Effector memory CD8-positive, alpha-beta T cell (primary cell): ENCODE measurements around the gene OGDH.

Experiments used
- ATAC-seq: fragments of 150-1000 bp; cut with Tn5 transposase; replicated peaks from 2 replicates; pipeline ENCODE4 v1.10.0; 2021; ENCODE audit warnings: mild to moderate bottlenecking, moderate library complexity
- DNase-seq, 3 experiments: peaks; one replicate each; pipeline ENCODE4 v3.0.0; 2021
- H3K27ac Mint-ChIP-seq, 2 donors: one replicate each; pipeline ENCODE4 v1.8.0; 2022; ENCODE audit warnings: mild to moderate bottlenecking in 2 of 2, mixed read lengths in 2 of 2, moderate library complexity in 2 of 2
- H3K27me3 Mint-ChIP-seq, 2 donors: one replicate each; pipeline ENCODE4 v1.8.0; 2022; ENCODE audit warnings: mixed read lengths in 2 of 2
- H3K36me3 Mint-ChIP-seq: one replicate; pipeline ENCODE4 v1.8.0; 2022; ENCODE audit warnings: mild to moderate bottlenecking, moderate library complexity, mixed read lengths; ENCODE audit not compliant: insufficient read depth
- H3K4me1 Mint-ChIP-seq, 2 donors: one replicate each; pipeline ENCODE4 v1.8.0; 2022; ENCODE audit warnings: low read depth in 2 of 2, mixed read lengths in 2 of 2
- H3K4me3 Mint-ChIP-seq, 2 donors: one replicate each; pipeline ENCODE4 v1.8.0; 2022; ENCODE audit warnings: mild to moderate bottlenecking in 2 of 2, mixed read lengths in 2 of 2, moderate library complexity in 2 of 2
- H3K9me3 Mint-ChIP-seq, 2 donors: one replicate each; pipeline ENCODE4 v1.8.0; 2022; ENCODE audit warnings: mixed read lengths in 2 of 2

OGDH gene

DNA sequence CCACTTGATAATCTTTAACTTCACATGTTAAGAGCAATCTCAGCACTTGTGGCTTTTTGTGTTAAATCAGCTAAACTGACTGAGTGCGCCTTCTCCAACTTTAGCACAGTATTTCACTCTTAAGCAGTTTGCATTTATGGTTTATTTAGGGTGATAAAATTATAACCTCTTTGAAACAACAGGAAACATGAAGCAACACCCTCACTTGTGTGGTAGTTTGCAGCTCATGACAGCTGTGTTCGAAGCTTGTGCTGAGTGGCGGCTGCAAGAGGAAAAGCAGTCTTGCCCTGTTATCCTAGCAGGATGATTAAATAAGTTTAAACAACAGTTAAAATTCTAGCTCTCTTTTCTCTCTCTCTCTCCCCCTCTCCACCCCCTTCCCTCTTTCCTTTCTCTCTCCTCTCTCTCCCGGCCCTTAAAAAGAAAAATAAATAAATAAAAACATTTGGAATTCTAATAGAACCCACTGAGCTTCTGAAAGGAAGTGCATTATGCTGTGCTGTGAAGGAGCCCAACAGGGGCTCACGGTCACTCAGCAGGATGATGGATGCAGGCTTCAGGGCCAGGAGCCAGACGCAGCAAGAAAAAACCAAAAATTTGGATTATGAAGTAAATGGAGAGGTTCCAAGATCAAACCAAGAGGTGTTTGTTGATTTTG is 25.2 kb downstream of the OGDH start:
- DNase-seq (peak; percentile 53 to 61 (median 57)), ATAC-seq (peak; percentile 56)
- H3K9me3 Mint-ChIP-seq: no peaks in the 10 kb centered on the region
- H3K4me3 Mint-ChIP-seq: peak overlapping the region; percentile 74 to 75
- H3K27me3 Mint-ChIP-seq: no peaks in the 10 kb centered on the region
- peaks cover 70 to 72% of the 10 kb centered on the region in 2 donors for H3K4me1 Mint-ChIP-seq
- peak overlapping the region; percentile 95 to 99 for H3K27ac Mint-ChIP-seq
- peaks cover 71% of the 10 kb centered on the region for H3K36me3 Mint-ChIP-seq

- Mint-ChIP-seq H3K27me3 (no peaks in the 10 kb centered on the region), H3K36me3 (peaks cover 68% of the 10 kb centered on the region), H3K4me1 (peaks cover 70 to 76% of the 10 kb centered on the region in 2 donors), H3K9me3 (no peaks in the 10 kb centered on the region), H3K4me3 (peak overlapping the region; percentile 74 to 75), H3K27ac (peak overlapping the region; percentile 95 to 99)
- no peak for DNase-seq
- ATAC-seq: no peak
These were observed 25.8 kb downstream of the OGDH start for GRCh38 chr7:44632196-44632595.

DNA sequence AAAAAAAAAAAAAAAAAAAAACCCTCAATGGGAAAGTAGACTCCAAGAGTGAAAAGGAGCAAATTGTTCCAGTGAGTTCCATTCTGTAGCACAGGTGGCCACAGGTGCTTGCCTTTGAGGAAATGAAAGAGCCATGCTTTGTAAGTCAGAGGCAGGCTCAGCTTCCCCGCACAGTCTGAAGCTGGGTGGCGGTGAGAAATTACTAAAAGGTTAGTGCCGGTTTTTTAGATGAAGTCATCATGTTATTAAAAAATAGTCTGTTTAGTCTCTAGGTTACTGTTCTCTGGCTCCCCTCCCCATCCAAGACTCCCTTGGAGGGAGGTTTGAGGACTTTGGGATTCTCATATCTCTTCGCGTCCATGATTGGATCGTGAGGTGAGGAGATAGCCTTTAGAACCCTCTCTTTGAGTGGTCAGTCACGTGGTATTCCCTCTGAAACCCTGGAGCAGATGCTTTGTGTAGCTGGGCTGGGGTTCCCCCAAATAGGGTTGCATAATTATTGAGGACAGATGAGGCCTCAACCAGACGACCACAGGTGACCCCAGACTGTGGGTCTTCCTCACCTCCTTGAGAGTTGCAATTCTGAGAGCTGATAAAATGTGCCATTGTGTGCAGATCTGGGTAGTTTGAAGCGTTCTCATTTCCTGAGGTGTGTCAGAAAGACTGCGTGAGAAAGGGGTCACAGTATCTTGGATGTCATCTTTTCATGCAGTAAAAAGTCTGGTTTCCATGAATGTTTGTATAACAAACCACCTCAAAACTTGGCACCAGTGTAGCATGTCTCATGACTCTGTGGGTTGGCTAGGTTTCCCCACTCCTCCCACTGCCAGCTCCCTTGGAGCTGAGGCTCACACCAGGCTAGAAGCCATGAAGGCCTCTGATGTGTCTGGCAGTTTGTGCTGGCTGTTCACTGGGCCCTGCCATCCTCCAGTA is 27.1 kb downstream of the OGDH start:
- ATAC-seq (peak; percentile 62), DNase-seq (peak; percentile 42 to 68 (median 63))
- Mint-ChIP-seq H3K4me3 (peak overlapping the region; percentile 65 to 74), H3K36me3 (peaks cover 74% of the 10 kb centered on the region), H3K4me1 (peaks cover 79 to 85% of the 10 kb centered on the region in 2 donors), H3K27me3 (no peaks in the 10 kb centered on the region), H3K9me3 (peaks cover 2 to 5% of the 10 kb centered on the region in 2 donors), H3K27ac (peak overlapping the region; percentile 95 to 99)

GRCh38 chr7:44634187-44634838 is 27.9 kb downstream of the OGDH start:
- Mint-ChIP-seq H3K27ac (peak overlapping the region; percentile 95 to 99), H3K27me3 (no peaks in the 10 kb centered on the region), H3K4me3 (peak overlapping the region; percentile 65 to 74), H3K36me3 (peaks cover 78% of the 10 kb centered on the region), H3K4me1 (peaks cover 80 to 87% of the 10 kb centered on the region in 2 donors), H3K9me3 (peaks cover 2 to 7% of the 10 kb centered on the region in 2 donors)
- ATAC-seq (no peak), DNase-seq (no peak)

GRCh38 chr7:44634839-44635591 is 28.6 kb downstream of the OGDH start:
- Mint-ChIP-seq H3K9me3 (peaks cover 2 to 7% of the 10 kb centered on the region in 2 donors), H3K27ac (peak overlapping the region; percentile 95 to 99), H3K4me1 (peaks cover 83 to 88% of the 10 kb centered on the region in 2 donors), H3K4me3 (peak overlapping the region; percentile 57 to 74), H3K27me3 (no peaks in the 10 kb centered on the region), H3K36me3 (peaks cover 72% of the 10 kb centered on the region)
- ATAC-seq (peak; percentile 5), DNase-seq (peak; percentile 37 to 60 (median 55))

DNA sequence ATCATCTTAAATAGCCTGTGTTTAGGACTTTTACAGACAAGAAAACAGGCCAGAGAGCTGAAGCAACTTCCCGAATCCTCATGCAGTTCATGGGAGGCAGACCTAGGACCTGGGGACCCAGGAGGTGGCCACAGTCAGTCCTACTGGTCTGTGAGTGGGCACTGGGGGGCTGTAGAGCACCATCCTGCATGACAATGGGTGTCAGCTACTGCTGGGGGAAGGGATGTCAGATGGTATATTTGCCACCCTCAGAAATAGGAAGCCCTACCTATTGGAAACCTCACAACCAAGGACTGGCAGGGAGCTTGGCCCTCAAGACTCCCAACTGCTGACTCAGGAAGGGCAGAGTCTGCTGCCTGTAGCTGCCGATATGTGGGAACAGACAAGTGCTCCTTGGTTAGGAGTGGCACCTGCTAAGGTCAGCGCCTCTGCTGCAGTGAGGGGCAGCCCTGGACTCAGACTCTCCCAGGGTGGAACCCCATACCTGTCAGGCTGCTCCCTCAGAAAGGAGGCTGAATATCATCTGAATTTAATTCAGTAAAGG is 29.7 kb downstream of the OGDH start:
- Mint-ChIP-seq H3K4me1 (peaks cover 79 to 84% of the 10 kb centered on the region in 2 donors), H3K4me3 (peak overlapping the region in 1 of 2 donors; percentile 74), H3K27me3 (no peaks in the 10 kb centered on the region), H3K27ac (peak overlapping the region; percentile 95 to 99), H3K9me3 (peaks cover 2 to 7% of the 10 kb centered on the region in 2 donors), H3K36me3 (peaks cover 66% of the 10 kb centered on the region)
- ATAC-seq (no peak), DNase-seq (no peak)

- Mint-ChIP-seq H3K4me3 (peak overlapping the region; percentile 49 to 87), H3K27me3 (no peaks in the 10 kb centered on the region), H3K27ac (peak overlapping the region; percentile 99)
These were observed 30.5 kb downstream of the OGDH start for GRCh38 chr7:44636926-44637325.

GRCh38 chr7:44637788-44638594 is 31.6 kb downstream of the OGDH start:
- H3K27ac Mint-ChIP-seq: peak overlapping the region; percentile 99
- DNase-seq: peak; percentile 62 to 66 (median 66)
- H3K36me3 Mint-ChIP-seq: peaks cover 52% of the 10 kb centered on the region
- H3K27me3 Mint-ChIP-seq: no peaks in the 10 kb centered on the region
- H3K9me3 Mint-ChIP-seq: peaks cover 2 to 7% of the 10 kb centered on the region in 2 donors
- H3K4me3 Mint-ChIP-seq: peak overlapping the region; percentile 87 to 88
- ATAC-seq: peak; percentile 56
- peaks cover 71% of the 10 kb centered on the region in 2 donors for H3K4me1 Mint-ChIP-seq

More at GRCh38 chr7:44636926-44637325, 30.5 kb downstream of the OGDH start:
- Mint-ChIP-seq H3K4me1 (peaks cover 74 to 76% of the 10 kb centered on the region in 2 donors), H3K36me3 (peaks cover 62% of the 10 kb centered on the region), H3K9me3 (peaks cover 2 to 7% of the 10 kb centered on the region in 2 donors)
- ATAC-seq: no peak
- no peak for DNase-seq

GRCh38 chr7:44638611-44639557 is 32.5 kb downstream of the OGDH start:
- DNase-seq (peak; percentile 70 to 74 (median 73)), ATAC-seq (peak; percentile 71)
- H3K27ac Mint-ChIP-seq: peak overlapping the region; percentile 99
- peaks cover 43% of the 10 kb centered on the region for H3K36me3 Mint-ChIP-seq
- H3K4me1 Mint-ChIP-seq: peaks cover 65% of the 10 kb centered on the region in 2 donors
- no peaks in the 10 kb centered on the region for H3K27me3 Mint-ChIP-seq
- H3K9me3 Mint-ChIP-seq: peaks cover 2 to 7% of the 10 kb centered on the region in 2 donors
- peak overlapping the region; percentile 87 to 88 for H3K4me3 Mint-ChIP-seq

DNA sequence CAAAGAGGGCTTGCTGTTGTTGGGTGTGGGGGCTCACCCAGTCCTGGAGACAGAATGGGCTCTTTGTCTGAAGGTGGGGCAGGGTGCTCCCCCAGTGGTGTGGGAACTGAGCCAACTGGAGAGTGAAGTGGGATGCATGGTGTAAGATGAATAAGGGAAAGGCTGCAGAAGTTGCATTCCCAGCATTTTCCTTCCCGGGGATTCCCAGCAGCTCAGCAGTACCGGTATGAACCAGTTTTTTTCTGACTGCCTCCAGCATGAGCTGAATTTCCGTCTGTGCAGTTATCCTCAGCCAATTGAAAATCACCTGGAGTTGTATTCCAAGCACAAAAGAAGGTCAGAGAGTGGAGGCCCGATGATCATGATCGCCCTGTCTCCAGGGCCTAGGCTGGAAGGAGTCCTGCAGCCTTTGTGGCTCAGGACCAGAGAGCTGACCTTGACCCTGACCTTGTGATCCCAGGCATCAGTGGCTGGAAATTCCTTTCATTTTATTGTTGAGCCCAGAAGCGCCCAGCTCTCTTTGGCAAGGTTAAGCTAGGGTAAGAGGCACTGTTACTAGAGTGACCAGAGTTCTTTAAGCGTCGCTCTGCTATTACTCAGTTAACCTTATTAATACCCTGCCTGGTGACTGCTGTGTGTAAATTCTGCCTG is 33.4 kb downstream of the OGDH start:
- Mint-ChIP-seq H3K9me3 (peaks cover 2 to 7% of the 10 kb centered on the region in 2 donors), H3K36me3 (peaks cover 35% of the 10 kb centered on the region), H3K4me1 (peaks cover 59 to 60% of the 10 kb centered on the region in 2 donors), H3K27me3 (no peaks in the 10 kb centered on the region), H3K27ac (peak overlapping the region; percentile 99), H3K4me3 (peak overlapping the region; percentile 87 to 88)
- ATAC-seq: no peak
- no peak for DNase-seq
